PC-3 (cell line): ENCODE results near the gene NRCAM.

ENCODE experiments used
- EZH2 ChIP-seq: fragments of 300-600 bp; sonication (generic); IDR thresholded peaks from one replicate; pipeline ENCODE4 v1.6.1; 2017; ENCODE audit warnings: antibody characterized with exemption, mild to moderate bottlenecking, low read length; ENCODE audit not compliant: unreplicated experiment
- EZH2phosphoT487 ChIP-seq: fragments of 300-600 bp; sonication (generic); IDR thresholded peaks from 2 replicates; pipeline ENCODE4 v1.6.1; 2018; ENCODE audit warnings: mild to moderate bottlenecking, antibody characterized with exemption, low read length, borderline replicate concordance
- TF ChIP-seq, protein P1 (sequence below): fragments of 300-600 bp; sonication (generic); conservative IDR thresholded peaks from 2 replicates; pipeline ENCODE4 v1.5.1; 2017; ENCODE audit warnings: antibody characterized with exemption, low read depth, mild to moderate bottlenecking, low read length

DNA sequence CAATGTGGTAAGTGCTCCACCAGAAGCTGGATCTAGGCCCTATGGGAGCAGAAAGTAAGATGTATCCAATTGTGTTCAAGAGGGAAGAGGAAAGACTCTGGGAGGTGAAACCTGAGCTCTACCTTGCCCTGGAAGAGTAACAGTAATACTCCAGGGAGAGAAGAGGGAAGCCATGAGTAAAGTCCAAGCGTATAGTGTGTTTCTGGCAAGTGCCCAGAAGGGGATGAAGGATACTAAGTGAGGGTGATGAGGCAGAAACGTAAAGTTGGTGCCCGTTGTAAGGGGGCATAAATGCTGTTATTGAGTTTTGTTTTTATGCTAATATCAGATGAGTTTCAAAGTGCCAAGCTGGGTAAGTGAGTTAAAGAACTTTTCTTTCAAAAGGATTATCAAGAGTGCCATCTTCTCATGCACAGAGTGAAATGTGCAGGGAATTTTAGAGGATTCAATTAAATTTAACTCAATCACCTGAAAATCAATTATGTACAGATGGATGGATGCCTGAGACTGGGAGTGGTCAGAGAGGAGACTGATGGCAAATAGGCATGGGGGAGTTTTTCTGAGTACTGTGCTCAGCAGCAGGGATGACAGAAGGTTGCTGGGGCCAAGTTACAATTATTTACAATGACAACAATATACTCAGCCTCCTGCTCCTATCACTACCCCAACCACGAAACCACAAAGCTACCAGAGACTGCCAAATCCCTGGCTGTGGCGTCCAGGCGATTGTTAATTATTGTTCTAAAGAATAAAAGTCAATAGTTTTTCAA, 202.8 kb downstream of the NRCAM start:
- TF ChIP-seq, protein P1, sequence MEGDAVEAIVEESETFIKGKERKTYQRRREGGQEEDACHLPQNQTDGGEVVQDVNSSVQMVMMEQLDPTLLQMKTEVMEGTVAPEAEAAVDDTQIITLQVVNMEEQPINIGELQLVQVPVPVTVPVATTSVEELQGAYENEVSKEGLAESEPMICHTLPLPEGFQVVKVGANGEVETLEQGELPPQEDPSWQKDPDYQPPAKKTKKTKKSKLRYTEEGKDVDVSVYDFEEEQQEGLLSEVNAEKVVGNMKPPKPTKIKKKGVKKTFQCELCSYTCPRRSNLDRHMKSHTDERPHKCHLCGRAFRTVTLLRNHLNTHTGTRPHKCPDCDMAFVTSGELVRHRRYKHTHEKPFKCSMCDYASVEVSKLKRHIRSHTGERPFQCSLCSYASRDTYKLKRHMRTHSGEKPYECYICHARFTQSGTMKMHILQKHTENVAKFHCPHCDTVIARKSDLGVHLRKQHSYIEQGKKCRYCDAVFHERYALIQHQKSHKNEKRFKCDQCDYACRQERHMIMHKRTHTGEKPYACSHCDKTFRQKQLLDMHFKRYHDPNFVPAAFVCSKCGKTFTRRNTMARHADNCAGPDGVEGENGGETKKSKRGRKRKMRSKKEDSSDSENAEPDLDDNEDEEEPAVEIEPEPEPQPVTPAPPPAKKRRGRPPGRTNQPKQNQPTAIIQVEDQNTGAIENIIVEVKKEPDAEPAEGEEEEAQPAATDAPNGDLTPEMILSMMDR: no peak
- no peak for TF ChIP-seq EZH2
- no peak for TF ChIP-seq EZH2phosphoT487
